Epithelial cell of prostate (primary cell): ENCODE measurements around the gene RERE.

Experiments used
- DNase-seq: peaks from one replicate; pipeline ENCODE4 v3.0.0-alpha.2; 2011; ENCODE audit warnings: low read depth, low spot score
- H3K27ac ChIP-seq: fragments of 450-650 bp; 2 replicates; pipeline ENCODE4 v1.5.1; 2017; ENCODE audit warnings: mild to moderate bottlenecking

Gene RERE

GRCh38 chr1:8540971-8541370 lies 276.5 kb downstream of the RERE start:
- peak overlapping the region; percentile 88 for H3K27ac ChIP-seq
- DNase-seq, result peak; percentile 18

- peak; percentile 73 for DNase-seq
- peak overlapping the region; percentile 88 for H3K27ac ChIP-seq
These were observed 277.0 kb downstream of the RERE start for GRCh38 chr1:8540261-8540941.

- peak overlapping the region; percentile 88 for H3K27ac ChIP-seq
- no peak for DNase-seq
These were observed 277.8 kb downstream of the RERE start for GRCh38 chr1:8539683-8540082.

- DNase-seq, result no peak
- H3K27ac ChIP-seq, result no peak overlapping the region
These were observed 278.9 kb downstream of the RERE start for GRCh38 chr1:8538502-8538901.

GRCh38 chr1:8537991-8538390 lies 279.4 kb downstream of the RERE start:
- no peak overlapping the region for H3K27ac ChIP-seq
- no peak for DNase-seq

GRCh38 chr1:8536515-8536914 lies 280.9 kb downstream of the RERE start:
- DNase-seq, result no peak

GRCh38 chr1:8533907-8534306 lies 283.5 kb downstream of the RERE start:
- DNase-seq, result no peak
- H3K27ac ChIP-seq, result no peak overlapping the region

More at GRCh38 chr1:8536515-8536914, 280.9 kb downstream of the RERE start:
- no peak overlapping the region for H3K27ac ChIP-seq

- no peak overlapping the region for H3K27ac ChIP-seq
- DNase-seq, result no peak
These were observed 284.3 kb downstream of the RERE start for GRCh38 chr1:8533124-8533523.

GRCh38 chr1:8529901-8530300 lies 287.5 kb downstream of the RERE start:
- no peak overlapping the region for H3K27ac ChIP-seq

GRCh38 chr1:8527941-8528340 lies 289.5 kb downstream of the RERE start:
- no peak for DNase-seq
- H3K27ac ChIP-seq, result no peak overlapping the region

More at GRCh38 chr1:8529901-8530300, 287.5 kb downstream of the RERE start:
- no peak for DNase-seq

GRCh38 chr1:8525558-8526275 lies 291.7 kb downstream of the RERE start:
- peak overlapping the region; percentile 93 for H3K27ac ChIP-seq
- peak; percentile 68 for DNase-seq

GRCh38 chr1:8525216-8525557 lies 292.3 kb downstream of the RERE start:
- H3K27ac ChIP-seq, result peak overlapping the region; percentile 93
- DNase-seq, result peak; percentile 16

GRCh38 chr1:8524627-8525157 lies 292.7 kb downstream of the RERE start:
- DNase-seq, result no peak
- peak overlapping the region; percentile 93 for H3K27ac ChIP-seq

- peak overlapping the region; percentile 93 for H3K27ac ChIP-seq
- no peak for DNase-seq
These were observed 293.7 kb downstream of the RERE start for GRCh38 chr1:8523666-8524206.

- H3K27ac ChIP-seq, result no peak overlapping the region
- DNase-seq, result no peak
These were observed 296.9 kb downstream of the RERE start for GRCh38 chr1:8520483-8520966.

- H3K27ac ChIP-seq, result no peak overlapping the region
- no peak for DNase-seq
These were observed 298.3 kb downstream of the RERE start for GRCh38 chr1:8519167-8519566.

- DNase-seq, result no peak
- no peak overlapping the region for H3K27ac ChIP-seq
These were observed 299.0 kb downstream of the RERE start for GRCh38 chr1:8518490-8518801.

GRCh38 chr1:8517661-8518489 lies 299.6 kb downstream of the RERE start:
- H3K27ac ChIP-seq, result no peak overlapping the region
- DNase-seq, result no peak

- DNase-seq, result no peak
- no peak overlapping the region for H3K27ac ChIP-seq
These were observed 300.5 kb downstream of the RERE start for GRCh38 chr1:8516793-8517556.

- H3K27ac ChIP-seq, result no peak overlapping the region
- no peak for DNase-seq
These were observed 301.1 kb downstream of the RERE start for GRCh38 chr1:8516278-8516777.
